ENCODE measurements around the gene MSI2.

GRCh38 chr17:57406131-57406980 is 150.0 kb downstream of the MSI2 start:
- TF ChIP-seq POLR2A (IDR thresholded peaks at IDR 0.05), result no peak
- no peak for TF ChIP-seq CTCF (IDR thresholded peaks at IDR 0.05)
- TF ChIP-seq POLR2AphosphoS5 (IDR thresholded peaks at IDR 0.05), result peak in 2 of 4 donors; percentile 33 to 53

All from sigmoid colon (tissue), 4 donors.